Kidney capillary endothelial cell (primary cell): ENCODE measurements around the gene USP12.
"Not testable (repeated sequence)": the region's sequence is repeated elsewhere in the genome, so short reads cannot be mapped to it uniquely, and the experiment has no call there.

ENCODE experiments used
- DNase-seq: peaks from one replicate; pipeline ENCODE4 v3.0.0-alpha.2; 2018; ENCODE audit warnings: low spot score

Gene USP12

GRCh38 chr13:27171244-27171826 lies at the start of gene USP12:
Gene USP12, minus strand, starts transcription at chr13:27171811. Its CDS starts 172 bp downstream, at chr13:27171639.
- DNase-seq: no peak

- no peak for DNase-seq
Observed at GRCh38 chr13:27219611-27220010, 48.0 kb upstream of the USP12 start.

- not testable (repeated sequence) for DNase-seq
Observed at GRCh38 chr13:27218861-27219260, 47.2 kb upstream of the USP12 start.

- not testable (repeated sequence) for DNase-seq
Observed at GRCh38 chr13:27217791-27218190, 46.2 kb upstream of the USP12 start.

GRCh38 chr13:27213386-27213785 lies 41.8 kb upstream of the USP12 start:
- not testable (repeated sequence) for DNase-seq

GRCh38 chr13:27211771-27212364 lies 40.3 kb upstream of the USP12 start:
- peak; percentile 47 for DNase-seq

GRCh38 chr13:27211271-27211670 lies 39.7 kb upstream of the USP12 start:
- no peak for DNase-seq

GRCh38 chr13:27208514-27208913 lies 36.9 kb upstream of the USP12 start:
- no peak for DNase-seq

- DNase-seq: no peak
Observed at GRCh38 chr13:27203854-27204253, 32.2 kb upstream of the USP12 start.

GRCh38 chr13:27203186-27203585 lies 31.6 kb upstream of the USP12 start:
- no peak for DNase-seq

- no peak for DNase-seq
Observed at GRCh38 chr13:27201661-27202060, 30.1 kb upstream of the USP12 start.

GRCh38 chr13:27200413-27201070 lies 28.9 kb upstream of the USP12 start:
- DNase-seq: no peak

- no peak for DNase-seq
Observed at GRCh38 chr13:27199696-27200095, 28.1 kb upstream of the USP12 start.

GRCh38 chr13:27199211-27199610 lies 27.6 kb upstream of the USP12 start:
- DNase-seq: no peak

GRCh38 chr13:27194895-27195764 lies 23.5 kb upstream of the USP12 start:
- DNase-seq: peak; percentile 100

- no peak for DNase-seq
Observed at GRCh38 chr13:27194209-27194608, 22.6 kb upstream of the USP12 start.

- no peak for DNase-seq
Observed at GRCh38 chr13:27193496-27193895, 21.9 kb upstream of the USP12 start.

GRCh38 chr13:27192973-27193372 lies 21.4 kb upstream of the USP12 start:
- no peak for DNase-seq

- not testable (repeated sequence) for DNase-seq
Observed at GRCh38 chr13:27192367-27192766, 20.8 kb upstream of the USP12 start.

- no peak for DNase-seq
Observed at GRCh38 chr13:27189192-27189591, 17.6 kb upstream of the USP12 start.

GRCh38 chr13:27188239-27188638 lies 16.6 kb upstream of the USP12 start:
- DNase-seq: no peak

- DNase-seq: no peak
Observed at GRCh38 chr13:27186295-27186694, 14.7 kb upstream of the USP12 start.
